Middle frontal gyrus (tissue), 1 donor: ENCODE measurements around the gene NTRK2.

Experiments
- DNase-seq: peaks from one replicate; pipeline ENCODE4 v3.0.0-alpha.2; 2015; ENCODE audit warnings: low spot score; ENCODE audit errors: extremely low spot score

The NTRK2 gene

GRCh38 chr9:84736081-84736480 is 66.6 kb downstream of the NTRK2 start:
- DNase-seq: peak; percentile 42

- DNase-seq: no peak
These were observed 67.0 kb downstream of the NTRK2 start for GRCh38 chr9:84736536-84736935.

DNA sequence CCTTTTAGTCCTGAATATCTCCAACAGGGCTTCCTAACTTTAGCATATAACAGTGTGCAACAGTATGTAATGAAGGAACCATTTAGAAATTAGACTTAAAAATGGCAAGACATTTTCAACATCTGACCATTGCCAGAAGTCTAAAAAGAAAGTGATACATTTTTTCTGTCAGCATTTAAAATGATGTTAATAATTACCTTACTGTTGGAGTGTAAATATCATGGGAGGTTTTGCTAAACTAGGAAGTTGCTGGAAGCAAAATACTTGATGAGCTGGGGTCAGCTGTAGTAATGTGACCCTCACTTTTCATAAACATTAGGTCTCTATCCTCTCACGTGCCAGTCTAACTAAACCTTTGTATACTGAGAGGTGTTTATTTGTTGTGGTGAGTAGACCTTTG is 68.8 kb downstream of the NTRK2 start:
- no peak for DNase-seq

DNA sequence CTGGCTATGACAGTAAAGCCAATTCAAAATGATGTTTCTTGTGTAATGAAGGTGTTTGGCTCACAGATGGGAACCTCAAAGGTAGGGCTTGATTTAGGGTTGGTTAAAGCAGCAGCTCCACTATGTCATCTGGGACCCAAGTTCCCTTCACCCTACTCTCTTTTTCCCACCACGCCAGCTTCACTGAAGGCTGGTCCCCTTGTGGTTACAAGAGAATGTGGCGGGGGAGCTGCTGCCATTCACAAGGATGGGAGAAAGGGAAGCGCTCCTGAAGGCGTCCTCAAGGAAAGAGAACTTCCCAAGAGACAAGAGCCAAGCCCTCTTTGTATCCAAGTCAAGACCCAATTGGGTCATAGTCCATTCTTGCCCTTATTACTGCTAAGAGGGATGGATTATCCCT is 72.7 kb downstream of the NTRK2 start:
- no peak for DNase-seq

GRCh38 chr9:84744195-84744594 is 74.7 kb downstream of the NTRK2 start:
- no peak for DNase-seq

- no peak for DNase-seq
These were observed 75.2 kb downstream of the NTRK2 start for GRCh38 chr9:84744726-84745125.

DNA sequence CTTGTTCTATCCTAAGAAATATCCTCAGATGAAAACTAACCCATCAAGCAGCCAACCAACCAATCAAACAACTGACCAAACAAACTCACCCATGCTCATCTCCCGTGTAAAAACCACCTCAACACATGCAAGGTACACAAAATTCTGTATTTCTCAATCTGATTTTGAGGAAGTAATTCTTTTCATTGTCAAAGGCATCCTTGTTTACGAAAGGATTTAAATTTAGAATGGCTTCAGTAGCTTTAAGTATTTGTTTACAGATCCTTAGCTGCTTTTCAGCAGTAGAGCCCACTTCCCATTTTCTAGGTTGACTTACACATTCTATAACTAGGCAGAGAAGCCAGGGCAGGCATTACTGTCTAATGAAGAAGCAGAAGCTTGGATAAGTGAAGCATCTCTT is 78.6 kb downstream of the NTRK2 start:
- DNase-seq: no peak

- DNase-seq: no peak
These were observed 80.8 kb downstream of the NTRK2 start for GRCh38 chr9:84750152-84750865.

DNA sequence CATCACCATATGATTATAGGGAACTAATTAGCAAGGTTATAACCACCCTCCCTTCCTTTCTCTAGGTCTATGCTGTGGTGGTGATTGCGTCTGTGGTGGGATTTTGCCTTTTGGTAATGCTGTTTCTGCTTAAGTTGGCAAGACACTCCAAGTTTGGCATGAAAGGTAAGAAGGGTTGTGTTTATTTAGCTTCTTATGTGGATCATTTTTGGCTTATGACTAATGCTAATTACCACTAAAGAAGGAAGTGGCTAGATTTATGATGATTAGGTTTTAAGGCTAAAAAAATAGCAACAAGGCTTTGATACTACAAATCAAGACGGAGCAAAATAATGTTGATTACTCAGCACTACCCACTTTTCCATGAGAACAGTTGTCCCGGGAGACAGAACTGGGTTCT is 82.4 kb downstream of the NTRK2 start:
- no peak for DNase-seq

GRCh38 chr9:84754461-84754860 is 84.9 kb downstream of the NTRK2 start:
- DNase-seq: no peak

DNA sequence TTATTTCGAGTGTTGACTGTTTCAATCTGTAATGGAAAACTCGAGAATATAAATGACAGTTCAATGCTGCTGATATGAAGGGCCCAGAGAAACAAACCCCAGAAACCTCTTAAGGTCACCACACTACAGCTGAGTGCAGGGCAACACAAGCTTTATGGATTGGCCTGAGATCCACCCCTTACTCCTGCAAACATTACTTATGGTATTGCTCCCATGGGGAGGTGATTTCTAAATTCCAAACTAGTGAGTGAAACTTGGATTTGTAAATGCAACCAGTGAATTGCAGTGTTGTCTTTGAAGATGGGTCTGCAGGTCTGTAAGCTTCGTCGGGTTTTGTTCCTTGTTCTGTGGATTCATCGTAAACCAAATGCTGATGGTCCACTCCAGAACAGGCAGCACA is 85.4 kb downstream of the NTRK2 start:
- no peak for DNase-seq

DNA sequence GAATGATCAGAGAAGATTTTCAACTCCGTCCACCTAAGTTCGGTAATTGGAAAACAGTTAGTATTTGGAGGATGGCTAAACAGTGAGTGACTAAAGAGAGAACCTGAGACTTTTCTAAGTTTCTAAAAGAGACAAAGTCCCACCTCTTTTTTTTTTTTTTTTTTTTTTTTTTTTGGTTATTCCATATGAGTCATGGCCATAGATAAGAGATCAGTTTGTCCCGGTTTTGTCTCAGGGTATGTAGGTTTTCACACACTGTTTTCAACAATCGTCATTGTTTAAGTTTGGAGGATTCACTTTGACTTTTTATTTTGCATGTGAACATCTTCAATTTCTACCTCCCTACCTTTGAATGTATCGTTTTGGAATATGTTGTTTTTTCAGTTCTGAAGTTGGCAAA is 85.9 kb downstream of the NTRK2 start:
- DNase-seq: no peak

DNA sequence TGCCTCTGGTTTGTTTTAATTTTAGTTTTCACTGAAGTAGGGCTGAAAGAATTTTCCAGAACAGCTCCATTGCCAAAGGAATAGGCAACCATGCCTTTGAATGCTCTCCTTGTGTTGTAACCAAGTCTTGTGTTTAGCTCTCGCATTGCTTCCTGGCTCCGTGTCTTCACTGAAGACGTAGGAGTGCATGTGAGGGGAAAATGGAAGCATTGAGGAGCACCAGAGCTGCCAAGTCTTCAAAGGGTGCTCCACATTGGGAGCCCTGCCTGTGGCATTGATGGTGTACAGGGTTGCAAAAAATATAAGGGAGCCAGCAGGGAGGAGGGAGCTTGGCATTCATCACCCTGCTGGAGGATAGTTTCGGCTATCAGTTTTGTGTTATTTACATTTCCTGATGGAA is 86.6 kb downstream of the NTRK2 start:
- no peak for DNase-seq

GRCh38 chr9:84756731-84757130 is 87.2 kb downstream of the NTRK2 start:
- no peak for DNase-seq

DNA sequence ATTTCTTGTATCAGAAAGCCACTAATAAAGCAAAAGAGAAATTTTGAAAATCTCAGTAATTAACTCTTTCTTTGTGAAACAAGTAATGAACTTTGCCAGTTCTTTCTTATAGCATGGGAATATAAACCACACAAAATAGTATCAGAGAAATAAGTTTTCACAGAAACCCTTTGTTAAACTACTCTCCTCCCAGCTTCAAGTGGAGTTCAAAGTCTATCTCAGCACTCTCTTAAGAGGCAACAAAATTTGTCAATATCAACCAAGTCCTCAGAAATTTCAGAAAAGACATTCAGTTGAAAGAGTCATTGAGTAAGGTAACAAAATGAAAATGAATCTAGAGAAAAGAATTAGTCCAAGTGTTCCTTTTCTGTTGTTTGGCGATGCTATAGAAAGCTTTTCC is 89.3 kb downstream of the NTRK2 start:
- no peak for DNase-seq

DNA sequence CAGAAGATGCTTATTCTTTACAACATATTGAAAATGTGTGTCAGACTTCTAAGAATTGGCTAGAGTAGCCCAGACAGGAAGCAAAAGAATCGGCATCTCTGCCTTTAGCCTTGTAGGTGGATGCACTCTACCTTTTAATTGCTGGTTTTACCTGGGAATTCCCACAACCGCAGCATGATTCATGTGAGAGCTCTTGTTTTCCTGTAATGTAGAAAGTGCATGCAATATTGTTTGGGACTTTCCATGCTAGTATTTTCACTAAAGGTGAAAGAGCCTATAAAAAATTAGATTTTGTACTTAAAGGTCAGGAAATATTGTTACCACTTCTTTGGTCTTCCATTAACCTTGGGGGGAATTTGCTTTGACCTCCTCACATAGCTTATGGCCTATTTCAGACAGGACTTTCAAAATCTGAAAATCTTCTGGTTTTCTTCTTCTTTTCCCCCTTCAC is 89.8 kb downstream of the NTRK2 start:
- no peak for DNase-seq

GRCh38 chr9:84759804-84760203 is 90.3 kb downstream of the NTRK2 start:
- DNase-seq: no peak

DNA sequence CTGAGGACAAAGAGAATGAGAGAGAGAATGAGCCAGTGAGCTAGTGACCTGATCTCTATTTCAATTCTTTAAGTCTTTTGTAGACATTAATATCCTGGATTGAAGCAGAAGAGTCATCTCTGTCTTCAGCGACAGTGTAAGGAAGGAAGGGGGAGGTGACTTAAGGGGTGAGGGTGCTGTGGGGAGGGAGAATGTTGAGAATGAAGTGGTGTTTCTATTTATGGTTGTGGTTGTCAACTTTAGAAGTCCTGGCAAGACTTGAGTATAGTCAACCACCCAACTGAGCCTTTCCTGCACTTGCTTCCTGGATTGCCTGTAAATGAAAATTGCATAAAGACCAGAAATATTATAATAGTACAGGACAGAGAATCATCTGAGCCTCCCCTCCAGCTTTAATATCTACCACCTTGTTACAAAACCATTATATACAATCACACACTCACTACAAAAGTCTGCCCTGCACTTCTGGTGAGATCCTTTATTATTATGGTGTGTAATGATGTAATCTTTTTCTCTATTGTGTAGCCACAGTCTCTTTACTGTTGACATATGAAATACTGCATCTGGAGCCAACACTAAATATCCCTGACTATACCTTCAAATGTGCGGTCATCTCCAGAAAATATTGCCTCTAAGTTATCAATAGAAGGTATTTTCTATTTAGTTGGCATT is 91.7 kb downstream of the NTRK2 start:
- no peak for DNase-seq

DNA sequence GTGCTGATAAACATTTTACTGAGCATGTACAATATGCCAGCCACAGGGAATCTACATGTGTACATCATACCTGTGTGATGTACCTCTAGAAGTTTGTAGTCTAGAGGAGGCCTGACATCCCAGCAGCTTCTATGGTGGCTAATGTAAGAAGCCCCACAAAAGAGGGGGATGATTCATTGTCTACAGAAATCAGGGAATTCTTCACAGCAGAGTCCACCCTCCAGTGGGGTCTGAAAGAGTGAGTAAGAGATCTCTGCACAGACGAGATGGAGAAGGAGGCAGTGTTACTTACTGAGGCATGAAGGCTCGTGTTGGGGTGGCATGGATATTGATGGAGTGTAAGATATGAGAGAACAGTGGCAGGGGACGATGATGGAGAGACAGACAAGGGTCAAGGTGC is 103.0 kb downstream of the NTRK2 start:
- no peak for DNase-seq

GRCh38 chr9:84773022-84773421 is 103.5 kb downstream of the NTRK2 start:
- no peak for DNase-seq

- no peak for DNase-seq
These were observed 105.6 kb downstream of the NTRK2 start for GRCh38 chr9:84775056-84775643.

DNA sequence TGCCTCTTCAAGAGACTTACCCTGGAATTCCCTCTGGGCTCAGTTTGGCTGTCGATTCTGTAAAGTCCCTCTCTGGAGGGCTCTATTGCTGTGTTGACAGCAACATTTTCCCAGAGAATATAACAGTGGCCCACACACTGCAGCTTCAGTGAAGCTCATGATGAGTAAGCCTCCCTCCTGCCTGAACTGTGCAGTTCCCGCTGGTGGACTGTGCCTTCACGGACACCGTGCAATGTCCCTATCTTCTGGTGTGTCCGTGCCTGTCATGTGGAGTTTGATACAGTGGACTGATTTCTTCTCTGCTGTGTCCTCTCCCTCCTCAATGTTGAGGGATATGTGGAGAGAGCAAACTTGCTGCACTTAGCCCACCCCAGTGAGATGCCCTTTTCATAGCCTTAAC is 109.0 kb downstream of the NTRK2 start:
- no peak for DNase-seq

- DNase-seq: no peak
These were observed 110.4 kb downstream of the NTRK2 start for GRCh38 chr9:84779883-84780282.
